HG03378 (cell line): ENCODE results near the gene NECTIN3.

ENCODE experiments used
- ATAC-seq: cut with Tn5 transposase; IDR thresholded peaks from one replicate; pipeline ENCODE4 v1.9.1; 2021; ENCODE audit warnings: mild to moderate bottlenecking, moderate library complexity; ENCODE audit not compliant: unreplicated experiment

The NECTIN3 gene

DNA sequence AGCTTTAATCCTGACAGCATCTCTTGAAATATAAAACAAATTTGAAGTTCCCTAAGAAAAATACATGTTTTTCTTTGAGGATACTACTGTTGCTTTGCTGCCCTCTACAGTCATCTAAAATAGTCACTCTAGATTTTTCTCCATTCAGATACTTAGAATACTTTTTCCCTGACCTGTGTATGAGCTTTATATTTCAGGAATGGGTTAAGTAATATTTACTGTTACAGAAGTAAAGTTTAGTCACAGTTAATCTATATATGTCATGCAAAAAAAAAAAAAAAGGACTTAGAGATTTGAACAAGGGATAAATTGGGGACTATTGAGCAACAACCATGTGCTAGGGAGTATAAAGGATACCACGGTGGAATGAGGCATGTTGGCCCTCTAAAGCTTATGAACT, 8.8 kb downstream of the NECTIN3 start:
- ATAC-seq = no peak

- no peak for ATAC-seq
Observed at GRCh38 chr3:111081008-111081545, 9.5 kb downstream of the NECTIN3 start.

- no peak for ATAC-seq
Observed at GRCh38 chr3:111084911-111085310, 13.3 kb downstream of the NECTIN3 start.

GRCh38 chr3:111087924-111088469, 16.4 kb downstream of the NECTIN3 start:
- ATAC-seq = no peak

GRCh38 chr3:111096487-111097209, 25.0 kb downstream of the NECTIN3 start:
- ATAC-seq = no peak

GRCh38 chr3:111103807-111104206, 32.2 kb downstream of the NECTIN3 start:
- ATAC-seq = no peak

- no peak for ATAC-seq
Observed at GRCh38 chr3:111106993-111107661, 35.5 kb downstream of the NECTIN3 start.

DNA sequence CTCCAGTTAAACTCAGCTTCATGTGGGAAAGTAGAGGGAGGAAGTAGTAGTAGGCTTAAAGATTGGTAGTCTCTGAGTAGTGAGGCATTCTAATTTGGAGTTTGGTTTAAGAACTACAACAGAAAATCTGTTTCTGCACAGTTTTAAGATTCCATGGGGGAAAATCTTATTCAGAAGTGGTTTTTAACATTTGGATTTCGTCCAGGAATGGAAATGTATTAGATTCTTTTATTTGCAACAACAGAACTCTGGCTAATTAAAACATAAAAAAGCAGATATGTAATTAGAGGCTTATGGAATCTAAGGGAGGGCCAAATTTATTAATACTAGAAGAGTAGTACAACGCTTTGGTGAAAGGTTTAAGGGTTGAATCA, 36.0 kb downstream of the NECTIN3 start:
- ATAC-seq = no peak

DNA sequence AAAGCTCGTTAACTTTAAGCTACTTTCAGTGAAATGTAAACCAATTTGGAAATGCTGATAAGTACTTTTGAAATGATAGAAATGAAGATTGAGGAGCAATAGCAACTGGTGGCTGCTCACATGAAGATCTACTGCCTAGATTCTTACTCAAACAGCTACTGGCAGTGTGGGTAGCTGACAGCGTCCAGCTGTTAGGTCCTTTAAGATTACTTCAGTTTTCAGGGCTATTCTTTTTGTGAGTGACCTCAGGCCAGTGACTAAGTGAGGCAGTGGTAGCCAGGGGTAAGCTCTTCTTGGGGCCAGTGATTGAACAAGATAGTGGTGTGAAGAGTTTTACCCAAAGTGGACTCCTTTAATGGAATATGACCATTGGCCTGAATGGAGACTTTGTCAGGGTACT, 41.3 kb downstream of the NECTIN3 start:
- ATAC-seq = no peak

GRCh38 chr3:111128884-111129283, 57.3 kb downstream of the NECTIN3 start:
- no peak for ATAC-seq

- ATAC-seq = no peak
Observed at GRCh38 chr3:111130827-111131226, 59.2 kb downstream of the NECTIN3 start.

GRCh38 chr3:111134302-111134701, 62.7 kb downstream of the NECTIN3 start:
- no peak for ATAC-seq

DNA sequence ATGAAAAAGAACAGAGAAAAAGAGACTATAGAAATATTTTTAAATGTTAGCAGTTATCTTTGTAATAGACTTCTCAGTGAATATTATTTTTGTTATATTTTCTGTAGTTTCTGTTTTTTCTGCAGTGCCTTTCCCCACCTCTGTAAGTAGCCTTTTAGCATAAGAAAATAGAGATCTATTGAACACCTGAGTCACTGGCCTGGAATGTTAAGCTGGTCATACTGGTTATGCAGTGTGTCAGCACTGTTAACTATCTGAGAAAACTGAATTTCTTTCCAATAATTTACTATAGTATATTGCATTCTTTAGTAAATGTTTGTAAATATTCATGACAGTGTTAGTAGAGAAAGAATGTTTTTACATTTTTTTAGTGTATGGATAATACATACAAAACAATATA, 79.8 kb downstream of the NECTIN3 start:
- ATAC-seq = no peak

- no peak for ATAC-seq
Observed at GRCh38 chr3:111152496-111152895, 80.9 kb downstream of the NECTIN3 start.

DNA sequence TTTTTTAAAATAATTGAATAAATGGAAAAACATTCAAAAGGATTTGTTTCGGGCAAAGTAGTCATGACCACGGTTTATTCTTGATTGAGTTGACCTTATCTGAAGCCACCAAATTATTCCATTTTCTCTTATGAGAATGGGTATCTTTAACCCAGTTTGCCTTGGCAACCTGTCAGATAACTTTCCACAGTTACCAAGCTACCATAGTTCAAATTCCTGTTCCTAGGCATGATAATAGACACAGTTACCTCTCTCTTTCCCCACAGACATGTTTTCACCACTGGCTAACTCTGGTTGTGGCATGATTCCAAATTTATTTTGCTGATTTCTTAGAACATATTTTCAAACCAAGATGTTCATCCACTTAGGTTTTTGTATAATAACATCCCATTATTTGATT, 84.9 kb downstream of the NECTIN3 start:
- ATAC-seq = no peak

GRCh38 chr3:111159391-111159790, 87.8 kb downstream of the NECTIN3 start:
- ATAC-seq = no peak

GRCh38 chr3:111164621-111165020, 93.0 kb downstream of the NECTIN3 start:
- ATAC-seq = no peak

- no peak for ATAC-seq
Observed at GRCh38 chr3:111165411-111165810, 93.8 kb downstream of the NECTIN3 start.

GRCh38 chr3:111173328-111173900, 101.8 kb downstream of the NECTIN3 start:
- no peak for ATAC-seq

GRCh38 chr3:111173906-111174305, 102.3 kb downstream of the NECTIN3 start:
- no peak for ATAC-seq

GRCh38 chr3:111190518-111190917, 118.9 kb downstream of the NECTIN3 start:
- ATAC-seq = no peak

DNA sequence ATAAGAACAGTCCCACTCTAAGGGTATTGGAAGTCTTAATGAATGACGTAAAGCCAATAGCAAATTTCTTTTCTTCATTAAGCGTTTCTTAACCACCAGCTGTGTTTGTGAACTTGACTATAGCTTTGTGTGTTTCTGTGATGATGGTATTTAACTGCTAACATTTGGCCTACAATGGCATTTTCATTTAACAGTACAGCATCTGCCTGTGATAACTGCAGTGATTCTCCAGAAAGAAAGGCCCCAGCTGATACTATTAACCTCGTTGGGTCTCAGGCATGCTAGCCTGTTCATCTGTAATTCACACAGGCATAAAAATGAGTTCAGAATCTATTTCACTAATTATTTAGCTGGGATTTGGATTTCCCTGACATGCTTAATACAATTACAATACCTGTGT, 121.9 kb downstream of the NECTIN3 start:
- ATAC-seq = no peak
